Gastrocnemius medialis (tissue), 4 donors: ENCODE measurements around the gene ABCC5. TPM values are rescaled to one million over a fixed set of nuclear protein-coding genes. Genes with fewer than 3 reads are reported as not detected.

Experiments
- ATAC-seq, 2 donors: fragments of 150-250 bp; one replicate each; pipeline ENCODE4 v1.9.1; 2016
- DNase-seq, 2 donors: peaks; one replicate each; pipeline ENCODE4 v3.0.0-alpha.2; 2019
- H3K27ac ChIP-seq, 4 donors: fragments of 200-600 bp; sonication (generic); 1 replicate in 1 of 4; 2 replicates in 3 of 4; pipeline ENCODE4 v1.5.1; 2016 to 2018; ENCODE audit warnings: mild to moderate bottlenecking in 2 of 4, moderate library complexity in 1 of 4
- H3K27me3 ChIP-seq, 3 donors: fragments of 200-600 bp; sonication (generic) in 2 of 3; 1 replicate in 1 of 3; 2 replicates in 2 of 3; pipeline versions ENCODE4 v1.5.1 to v1.6.0; 2016 to 2019; ENCODE audit warnings: mild to moderate bottlenecking in 1 of 3, moderate library complexity in 1 of 3
- H3K36me3 ChIP-seq, 2 donors: fragments of 200-600 bp; sonication (generic) in 1 of 2; one replicate each; pipeline ENCODE4 v1.5.1; 2017 to 2018
- H3K4me1 ChIP-seq, 2 donors: fragments of 200-600 bp; sonication (generic) in 1 of 2; one replicate each; pipeline ENCODE4 v1.5.1; 2016 to 2017; ENCODE audit warnings: mild to moderate bottlenecking in 2 of 2
- H3K4me3 ChIP-seq, 4 donors: fragments of 200-600 bp; sonication (generic) in 3 of 4; 1 replicate in 1 of 4; 2 replicates in 3 of 4; pipeline ENCODE4 v1.5.1; 2016 to 2019; ENCODE audit warnings: mild to moderate bottlenecking in 2 of 4
- H3K9me3 ChIP-seq, 3 donors: fragments of 200-600 bp; sonication (generic) in 2 of 3; 1 replicate in 1 of 3; 2 replicates in 2 of 3; pipeline ENCODE4 v1.5.1; 2016 to 2019
- POLR2A ChIP-seq, 2 donors: fragments of 450-650 bp; IDR thresholded peaks; one replicate each; pipeline ENCODE4 v1.6.1; 2017; ENCODE audit warnings: antibody characterized with exemption in 2 of 2, mild to moderate bottlenecking in 2 of 2, moderate library complexity in 2 of 2
- in situ Hi-C, 4 donors: fragments of 200-750 bp; cut with MboI; loops; one replicate each; pipeline versions ENCODE4 v1.15.0 to v1.8.0; 2017; ENCODE audit warnings: low sequenced_read_pairs in 4 of 4
- intact Hi-C: fragments of 100-400 bp; cut with DNase I; formaldehyde crosslinking; loops from one replicate; pipeline ENCODE4 v1.15.1; 2023; ENCODE audit warnings: low total_unique reads
- total RNA-seq, 4 donors: library from RNA; depleted of rRNA; stranded (reverse); fragments of >200 nt; gene quantifications; one replicate each; pipeline versions ENCODE4 v1.1.0 to v1.2.3, GENCODE V29; 2016
- TF ChIP-seq, protein P1 (sequence below), 5 experiments: fragments of 450-650 bp in 3 of 5; fragments of 200-600 bp in 2 of 5; sonication (generic) in 2 of 5; IDR thresholded peaks in 4 of 5; conservative IDR thresholded peaks in 1 of 5; 1 replicate in 4 of 5; 2 replicates in 1 of 5; pipeline ENCODE4 v1.5.1; 2016 to 2019; ENCODE audit warnings: antibody characterized with exemption in 5 of 5, mild to moderate bottlenecking in 3 of 5, moderate library complexity in 3 of 5

Gene ABCC5
- total RNA-seq, 4 donors from 2014 or later = 20.4 to 52.2 (median 39.5) TPM

DNA sequence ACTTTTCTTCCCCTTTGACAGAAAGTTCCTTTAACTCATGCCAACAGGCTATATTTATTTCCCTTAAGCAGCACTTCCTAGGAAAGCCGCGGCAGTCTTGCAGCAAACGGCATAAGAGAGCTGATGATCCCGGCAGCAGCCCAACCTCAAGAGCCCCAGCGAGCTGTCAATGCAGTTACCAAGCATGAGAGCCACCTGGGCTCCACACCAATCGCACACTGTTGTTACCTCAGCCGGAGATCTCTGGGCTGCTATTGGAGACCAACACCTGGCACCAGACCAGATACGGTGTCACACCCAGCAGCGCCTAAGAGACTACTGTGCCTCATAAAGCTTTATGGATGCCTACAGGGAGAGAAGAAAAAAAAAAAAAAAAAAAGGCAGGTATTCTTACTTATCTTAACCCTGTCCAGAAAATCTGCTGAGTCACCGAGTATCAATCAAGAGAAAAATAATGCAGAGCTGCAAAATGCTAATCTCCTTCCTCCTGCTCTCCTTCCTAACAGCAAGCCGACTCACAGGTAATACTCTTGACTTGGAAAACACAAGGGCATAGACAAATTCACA lies 11.7 kb downstream of the ABCC5 start:
- TF ChIP-seq POLR2A (IDR thresholded peaks at IDR 0.05) = peak; percentile 17 to 47
- TF ChIP-seq, protein P1, sequence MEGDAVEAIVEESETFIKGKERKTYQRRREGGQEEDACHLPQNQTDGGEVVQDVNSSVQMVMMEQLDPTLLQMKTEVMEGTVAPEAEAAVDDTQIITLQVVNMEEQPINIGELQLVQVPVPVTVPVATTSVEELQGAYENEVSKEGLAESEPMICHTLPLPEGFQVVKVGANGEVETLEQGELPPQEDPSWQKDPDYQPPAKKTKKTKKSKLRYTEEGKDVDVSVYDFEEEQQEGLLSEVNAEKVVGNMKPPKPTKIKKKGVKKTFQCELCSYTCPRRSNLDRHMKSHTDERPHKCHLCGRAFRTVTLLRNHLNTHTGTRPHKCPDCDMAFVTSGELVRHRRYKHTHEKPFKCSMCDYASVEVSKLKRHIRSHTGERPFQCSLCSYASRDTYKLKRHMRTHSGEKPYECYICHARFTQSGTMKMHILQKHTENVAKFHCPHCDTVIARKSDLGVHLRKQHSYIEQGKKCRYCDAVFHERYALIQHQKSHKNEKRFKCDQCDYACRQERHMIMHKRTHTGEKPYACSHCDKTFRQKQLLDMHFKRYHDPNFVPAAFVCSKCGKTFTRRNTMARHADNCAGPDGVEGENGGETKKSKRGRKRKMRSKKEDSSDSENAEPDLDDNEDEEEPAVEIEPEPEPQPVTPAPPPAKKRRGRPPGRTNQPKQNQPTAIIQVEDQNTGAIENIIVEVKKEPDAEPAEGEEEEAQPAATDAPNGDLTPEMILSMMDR (IDR thresholded peaks at IDR 0.05 in 4 of 5, conservative IDR thresholded peaks at IDR 0.05 in 1 of 5) = no peak
- in situ Hi-C loops (no loop called here), intact Hi-C loops (loop anchor here (1.0 kb wide), 1 partner anchor 8 kb away; no protein-coding TSS in a partner anchor)
- Histone ChIP-seq H3K27me3 (no peaks in the 10 kb centered on the region), H3K9me3 (no peaks in the 10 kb centered on the region), H3K27ac (peak overlapping the region; percentile 84 to 88 (median 86)), H3K4me3 (peak overlapping the region in 3 of 4 donors; percentile 5 to 34 (median 33)), H3K36me3 (peaks cover 0 to 29% of the 10 kb centered on the region in 2 donors), H3K4me1 (peaks cover 62 to 64% of the 10 kb centered on the region in 2 donors)
- DNase-seq = peak; percentile 84 to 90
- peak; percentile 84 to 85 for ATAC-seq

DNA sequence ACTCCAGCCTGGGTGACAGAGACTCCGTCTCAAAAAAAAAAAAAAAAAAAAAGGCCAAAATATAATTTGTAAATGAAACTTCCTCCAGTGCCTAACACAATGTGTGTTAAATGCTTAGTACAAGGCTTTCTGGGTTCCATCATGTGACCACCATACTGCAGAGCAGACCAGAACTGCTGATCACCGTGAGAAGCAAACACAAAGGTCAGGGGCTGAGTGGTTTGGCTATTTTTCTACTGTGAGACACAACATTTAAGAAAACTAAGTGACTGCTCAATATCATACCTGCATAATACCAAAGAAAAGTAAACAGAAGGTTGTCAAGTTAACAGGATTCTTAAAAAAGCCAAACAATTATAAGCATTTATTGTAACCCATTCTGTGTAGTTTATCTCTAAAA lies 13.2 kb downstream of the ABCC5 start:
- H3K36me3 ChIP-seq = peaks cover 0 to 13% of the 10 kb centered on the region in 2 donors
- intact Hi-C loops (no loop called here), in situ Hi-C loops (no loop called here)
- no peaks in the 10 kb centered on the region for H3K9me3 ChIP-seq
- no peak overlapping the region for H3K4me3 ChIP-seq
- peaks cover 62 to 64% of the 10 kb centered on the region in 2 donors for H3K4me1 ChIP-seq
- no peak for TF ChIP-seq POLR2A (IDR thresholded peaks at IDR 0.05)
- TF ChIP-seq, protein P1 (IDR thresholded peaks at IDR 0.05 in 4 of 5, conservative IDR thresholded peaks at IDR 0.05 in 1 of 5) = no peak
- H3K27me3 ChIP-seq = no peaks in the 10 kb centered on the region
- DNase-seq (peak in 1 of 2 donors; percentile 14), ATAC-seq (peak in 1 of 2 donors; percentile 13)
- H3K27ac ChIP-seq = peak overlapping the region; percentile 84 to 88 (median 86)

DNA sequence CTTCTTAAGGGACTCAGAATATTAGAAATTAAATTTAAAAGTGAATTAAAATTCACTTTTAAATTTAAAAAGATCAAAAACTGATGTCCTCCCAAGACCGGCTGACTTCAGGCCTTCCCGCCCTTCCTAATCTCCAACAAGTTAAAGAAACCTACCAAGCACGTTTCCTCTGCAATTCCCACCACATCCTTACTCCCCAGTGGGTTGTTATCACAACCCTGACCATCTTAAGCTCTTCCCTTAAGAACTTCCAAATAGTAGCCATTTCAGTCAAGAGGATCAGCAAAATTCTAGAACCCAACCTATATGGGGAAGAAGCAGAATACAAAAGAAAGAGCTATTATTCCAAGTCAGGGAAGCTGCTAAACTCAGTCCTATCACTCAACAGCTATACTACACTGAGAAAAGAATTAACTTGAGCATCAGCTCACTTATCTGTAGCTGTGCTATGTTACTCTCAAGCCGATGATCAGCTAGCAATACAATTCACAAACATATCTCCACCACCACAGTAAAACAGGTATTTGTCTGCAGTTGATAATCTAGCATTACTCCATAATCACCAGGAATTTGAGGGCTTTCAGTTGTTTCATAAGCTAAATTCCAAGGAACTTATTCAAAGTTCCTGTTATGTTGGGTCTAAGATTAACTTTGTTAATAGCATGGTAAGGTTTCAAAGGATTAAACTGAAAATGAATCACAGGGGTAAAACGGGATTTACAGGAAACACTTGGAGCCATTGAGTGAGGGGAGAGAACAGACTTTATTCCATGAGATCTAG lies 14.3 kb downstream of the ABCC5 start:
- ATAC-seq (peak in 1 of 2 donors; percentile 21), DNase-seq (no peak)
- in situ Hi-C loops (no loop called here), intact Hi-C loops (no loop called here)
- H3K4me1 ChIP-seq = peaks cover 62 to 64% of the 10 kb centered on the region in 2 donors
- H3K36me3 ChIP-seq = peaks cover 0 to 2% of the 10 kb centered on the region in 2 donors
- H3K27me3 ChIP-seq = no peaks in the 10 kb centered on the region
- H3K27ac ChIP-seq = peak overlapping the region; percentile 84 to 88 (median 86)
- no peaks in the 10 kb centered on the region for H3K9me3 ChIP-seq
- no peak overlapping the region for H3K4me3 ChIP-seq
- TF ChIP-seq POLR2A (IDR thresholded peaks at IDR 0.05) = no peak
- TF ChIP-seq, protein P1 (IDR thresholded peaks at IDR 0.05 in 4 of 5, conservative IDR thresholded peaks at IDR 0.05 in 1 of 5) = no peak

DNA sequence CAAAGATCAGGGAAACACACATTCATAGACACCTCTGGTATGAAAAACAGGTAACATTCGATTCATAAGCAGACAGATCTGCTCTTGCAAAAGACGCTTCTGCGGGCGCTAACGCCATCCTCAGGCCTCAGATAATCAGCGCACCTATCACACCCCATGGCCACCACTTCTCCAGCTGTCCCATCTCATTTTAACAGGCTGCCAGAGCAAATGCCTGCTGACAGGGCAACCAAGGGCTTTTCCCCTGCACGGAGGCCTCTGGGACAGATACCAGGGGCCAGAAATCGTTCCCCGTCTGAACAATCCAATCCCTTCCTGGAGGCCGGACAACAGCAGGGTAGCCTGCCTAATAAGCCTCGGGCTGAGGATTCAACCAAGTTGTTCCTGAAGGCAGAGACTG lies 15.2 kb downstream of the ABCC5 start:
- in situ Hi-C loops (no loop called here), intact Hi-C loops (loop anchor here (1.0 kb wide), 1 partner anchor 16 kb away; no protein-coding TSS in a partner anchor)
- Histone ChIP-seq H3K27ac (peak overlapping the region; percentile 84 to 88 (median 86)), H3K36me3 (no peaks in the 10 kb centered on the region), H3K9me3 (no peaks in the 10 kb centered on the region), H3K27me3 (no peaks in the 10 kb centered on the region), H3K4me1 (peaks cover 63 to 67% of the 10 kb centered on the region in 2 donors), H3K4me3 (no peak overlapping the region)
- ATAC-seq (peak; percentile 61 to 74), DNase-seq (peak; percentile 48 to 84)
- TF ChIP-seq POLR2A (IDR thresholded peaks at IDR 0.05) = no peak
- TF ChIP-seq, protein P1 (IDR thresholded peaks at IDR 0.05 in 4 of 5, conservative IDR thresholded peaks at IDR 0.05 in 1 of 5) = peak in 4 of 5 experiments; percentile 26 to 58 (median 39)
